ENCODE data around the gene MRTFA. TPM values are rescaled to one million over a fixed set of nuclear protein-coding genes. Genes with fewer than 3 reads are reported as not detected.

Gene MRTFA
- total RNA-seq, 1 donor from 2014 or later, result 26.7 TPM

GRCh38 chr22:40416636-40417035 is 219.9 kb downstream of the MRTFA start:
- no peak for ATAC-seq
- intact Hi-C loops (cut with DNase I), result no loop called here

GRCh38 chr22:40416267-40416570 is 220.3 kb downstream of the MRTFA start:
- ATAC-seq (no peak), DNase-seq (ENCODE audit: missing footprints) (no peak)
- intact Hi-C loops (cut with DNase I), result no loop called here

More at GRCh38 chr22:40416636-40417035, 219.9 kb downstream of the MRTFA start:
- DNase-seq (ENCODE audit: missing footprints), result no peak

- ATAC-seq (peak; percentile 17), DNase-seq (ENCODE audit: missing footprints) (no peak)
- intact Hi-C loops (cut with DNase I), result no loop called here
These were observed 220.8 kb downstream of the MRTFA start for GRCh38 chr22:40415531-40416266.

- no peak for ATAC-seq
- DNase-seq (ENCODE audit: missing footprints), result no peak
- intact Hi-C loops (cut with DNase I), result no loop called here
These were observed 221.5 kb downstream of the MRTFA start for GRCh38 chr22:40414838-40415505.

GRCh38 chr22:40414311-40414710 is 222.2 kb downstream of the MRTFA start:
- intact Hi-C loops (cut with DNase I), result no loop called here
- no peak for ATAC-seq
- DNase-seq (ENCODE audit: missing footprints), result no peak

GRCh38 chr22:40413873-40414272 is 222.6 kb downstream of the MRTFA start:
- DNase-seq (ENCODE audit: missing footprints), result no peak

GRCh38 chr22:40412441-40412840 is 224.1 kb downstream of the MRTFA start:
- intact Hi-C loops (cut with DNase I), result no loop called here
- ATAC-seq (no peak), DNase-seq (ENCODE audit: missing footprints) (no peak)

More at GRCh38 chr22:40413873-40414272, 222.6 kb downstream of the MRTFA start:
- intact Hi-C loops (cut with DNase I), result no loop called here
- ATAC-seq, result no peak

- DNase-seq (ENCODE audit: missing footprints) (no peak), ATAC-seq (no peak)
- intact Hi-C loops (cut with DNase I), result no loop called here
These were observed 225.0 kb downstream of the MRTFA start for GRCh38 chr22:40411506-40411861.

GRCh38 chr22:40410731-40411505 is 225.6 kb downstream of the MRTFA start:
- ATAC-seq (no peak), DNase-seq (ENCODE audit: missing footprints) (no peak)
- intact Hi-C loops (cut with DNase I), result no loop called here

GRCh38 chr22:40410272-40410671 is 226.2 kb downstream of the MRTFA start:
- no peak for DNase-seq (ENCODE audit: missing footprints)
- intact Hi-C loops (cut with DNase I), result no loop called here

GRCh38 chr22:40409613-40410113 is 226.9 kb downstream of the MRTFA start:
- ATAC-seq, result no peak
- no peak for DNase-seq (ENCODE audit: missing footprints)

More at GRCh38 chr22:40410272-40410671, 226.2 kb downstream of the MRTFA start:
- ATAC-seq, result no peak

GRCh38 chr22:40408718-40409612 is 227.6 kb downstream of the MRTFA start:
- ATAC-seq (no peak), DNase-seq (ENCODE audit: missing footprints) (peak; percentile 40)
- intact Hi-C loops (cut with DNase I), result no loop called here

More at GRCh38 chr22:40409613-40410113, 226.9 kb downstream of the MRTFA start:
- intact Hi-C loops (cut with DNase I), result no loop called here

- intact Hi-C loops (cut with DNase I), result no loop called here
- ATAC-seq (no peak), DNase-seq (ENCODE audit: missing footprints) (peak; percentile 33)
These were observed 228.4 kb downstream of the MRTFA start for GRCh38 chr22:40407831-40408717.

- intact Hi-C loops (cut with DNase I), result no loop called here
- peak; percentile 58 for DNase-seq (ENCODE audit: missing footprints)
- ATAC-seq, result no peak
These were observed 229.3 kb downstream of the MRTFA start for GRCh38 chr22:40407021-40407761.

GRCh38 chr22:40406063-40406890 is 230.2 kb downstream of the MRTFA start:
- no peak for ATAC-seq
- peak; percentile 60 for DNase-seq (ENCODE audit: missing footprints)
- intact Hi-C loops (cut with DNase I), result no loop called here
